WTC11 (cell line): Measurements from ENCODE around the gene PNP. TPM values are rescaled to one million over a fixed set of nuclear protein-coding genes. Genes with fewer than 3 reads are reported as not detected.

Source experiments
- ATAC-seq: fragments of 200-7000 bp; cut with Tn5 transposase; 2 replicates; pipeline ENCODE4 v1.10.0; 2021; ENCODE audit warnings: mild to moderate bottlenecking, moderate library complexity
- CTCF ChIA-PET: fragments of 300-600 bp; sonication (Branson Sonifier 250); formaldehyde crosslinking; loops from one replicate; lab custom pipeline; 2021; ENCODE audit warnings: antibody characterized with exemption; lab: Charles Lee
- POLR2A ChIA-PET: fragments of 350-600 bp; sonication (Branson Sonifier 250); formaldehyde crosslinking; loops from one replicate; lab custom pipeline; 2021; ENCODE audit warnings: antibody characterized with exemption; lab: Charles Lee
- DNase-seq: peaks from one replicate; pipeline ENCODE4 v3.0.0; 2021; ENCODE audit warnings: low spot score
- H3K27ac Mint-ChIP-seq: 2 replicates; pipeline ENCODE4 v1.8.0; 2021; ENCODE audit warnings: mixed read lengths
- H3K27me3 Mint-ChIP-seq: 2 replicates; pipeline ENCODE4 v1.8.0; 2021; ENCODE audit warnings: low read depth, mild to moderate bottlenecking, moderate library complexity, mixed read lengths
- H3K36me3 Mint-ChIP-seq: 2 replicates; pipeline ENCODE4 v1.8.0; 2021; ENCODE audit warnings: mixed read lengths
- H3K4me1 Mint-ChIP-seq: 2 replicates; pipeline ENCODE4 v1.8.0; 2022; ENCODE audit warnings: mixed read lengths
- H3K4me3 Mint-ChIP-seq: 2 replicates; pipeline ENCODE4 v1.8.0; 2021; ENCODE audit warnings: mild to moderate bottlenecking, moderate library complexity, mixed read lengths
- H3K9me3 Mint-ChIP-seq: 2 replicates; pipeline ENCODE4 v1.8.0; 2021; ENCODE audit warnings: mixed read lengths
- AR ChIP-seq: fragments of 250-450 bp; sonication (Bioruptor Pico); IDR thresholded peaks from 2 replicates; pipeline ENCODE4 v1.9.0; 2021; ENCODE audit warnings: mild to moderate bottlenecking
- ATF2 ChIP-seq: sonication (generic); formaldehyde crosslinking; IDR thresholded peaks from 2 replicates; pipeline ENCODE4 v1.8.1; 2022; ENCODE audit warnings: low read depth, missing genetic modification reagents, borderline replicate concordance
- ETV6 ChIP-seq: sonication (generic); formaldehyde crosslinking; IDR thresholded peaks from 2 replicates; pipeline ENCODE4 v1.8.1; 2022; ENCODE audit warnings: mild to moderate bottlenecking, missing genetic modification reagents
- FOXJ3 ChIP-seq: sonication (generic); formaldehyde crosslinking; IDR thresholded peaks from 2 replicates; pipeline ENCODE4 v1.9.0; 2021; ENCODE audit warnings: missing genetic modification reagents, mild to moderate bottlenecking, borderline replicate concordance
- FOXP1 ChIP-seq: sonication (generic); formaldehyde crosslinking; IDR thresholded peaks from 2 replicates; pipeline ENCODE4 v1.8.0; 2022; ENCODE audit warnings: missing genetic modification reagents, mild to moderate bottlenecking, moderate library complexity, borderline replicate concordance
- HMGA2 ChIP-seq: fragments of 250-450 bp; sonication (Bioruptor Pico); IDR thresholded peaks from 2 replicates; pipeline ENCODE4 v1.4.0; 2021; ENCODE audit warnings: mild to moderate bottlenecking, moderate library complexity
- IRF1 ChIP-seq: sonication (generic); formaldehyde crosslinking; IDR thresholded peaks from 2 replicates; pipeline ENCODE4 v1.8.0; 2023; ENCODE audit warnings: missing genetic modification reagents
- KAT7 ChIP-seq: sonication (generic); formaldehyde crosslinking; IDR thresholded peaks from 2 replicates; pipeline ENCODE4 v1.8.1; 2023; ENCODE audit warnings: missing genetic modification reagents, mild to moderate bottlenecking, borderline replicate concordance
- OVOL2 ChIP-seq: fragments of 250-450 bp; sonication (Bioruptor Pico); IDR thresholded peaks from 2 replicates; pipeline ENCODE4 v1.9.0; 2021; ENCODE audit warnings: mild to moderate bottlenecking, borderline replicate concordance
- SMAD4 ChIP-seq: sonication (generic); formaldehyde crosslinking; IDR thresholded peaks from 2 replicates; pipeline ENCODE4 v1.8.0; 2022; ENCODE audit warnings: mild to moderate bottlenecking, missing genetic modification reagents
- USF1 ChIP-seq: sonication (generic); formaldehyde crosslinking; IDR thresholded peaks from 2 replicates; pipeline ENCODE4 v1.8.0; 2022; ENCODE audit warnings: mild to moderate bottlenecking, missing genetic modification reagents
- ZNF121 ChIP-seq: sonication (generic); formaldehyde crosslinking; IDR thresholded peaks from 2 replicates; pipeline ENCODE4 v1.8.0; 2023; ENCODE audit warnings: missing genetic modification reagents
- ZNF416 ChIP-seq: fragments of 250-450 bp; sonication (Bioruptor Pico); IDR thresholded peaks from 2 replicates; pipeline ENCODE4 v1.9.0; 2021; ENCODE audit warnings: mild to moderate bottlenecking, inconsistent platforms
- ZNF671 ChIP-seq: fragments of 250-450 bp; sonication (Bioruptor Pico); IDR thresholded peaks from 2 replicates; pipeline ENCODE4 v1.8.0; 2021; ENCODE audit warnings: mild to moderate bottlenecking
- total RNA-seq: library from RNA; stranded (reverse); gene quantifications from 3 replicates; pipeline ENCODE4 v1.2.3, GENCODE V29; 2021
- TF ChIP-seq, protein P1 (sequence below): fragments of 250-450 bp; sonication (Bioruptor Pico); IDR thresholded peaks from 2 replicates; pipeline ENCODE4 v1.8.0; 2021; ENCODE audit warnings: mild to moderate bottlenecking
- TF ChIP-seq, protein P2 (sequence below): sonication (generic); formaldehyde crosslinking; IDR thresholded peaks from 2 replicates; pipeline ENCODE4 v1.8.1; 2023; ENCODE audit warnings: mild to moderate bottlenecking, missing genetic modification reagents, moderate library complexity
- TF ChIP-seq, protein P3 (sequence below): fragments of 250-450 bp; sonication (Bioruptor Pico); IDR thresholded peaks from 2 replicates; pipeline ENCODE4 v1.9.0; 2021; ENCODE audit warnings: mild to moderate bottlenecking, borderline replicate concordance
- TF ChIP-seq, protein P4 (sequence below): sonication (generic); formaldehyde crosslinking; IDR thresholded peaks from 2 replicates; pipeline ENCODE4 v1.8.1; 2022; ENCODE audit warnings: low read depth, mild to moderate bottlenecking, moderate library complexity, missing genetic modification reagents, borderline replicate concordance

The PNP gene
- total RNA-seq, 1 experiment from 2014 or later = 95.8 TPM

DNA sequence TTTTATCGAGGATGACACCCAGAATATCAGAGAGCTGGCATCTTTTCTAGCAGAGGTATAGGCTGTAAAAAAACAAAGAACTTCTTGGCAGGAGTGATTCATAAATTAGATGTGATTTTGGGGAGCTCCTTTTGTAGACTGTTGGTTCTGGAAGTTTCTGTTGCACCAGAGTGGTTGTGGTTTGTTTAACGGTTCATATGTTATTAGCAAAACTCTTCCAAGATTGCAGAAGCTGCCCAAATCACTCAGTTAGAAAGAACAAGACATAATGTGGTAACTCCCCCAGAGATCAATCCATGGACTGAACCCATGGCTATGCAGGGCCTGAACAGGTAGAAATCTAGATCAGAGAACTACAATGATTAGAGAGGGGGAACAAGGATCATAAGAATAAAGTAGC, 29.4 kb downstream of the PNP start:
- Mint-ChIP-seq H3K27ac (peak overlapping the region; percentile 98), H3K4me3 (no peak overlapping the region), H3K36me3 (peaks cover 17% of the 10 kb centered on the region), H3K27me3 (no peaks in the 10 kb centered on the region), H3K9me3 (peaks cover 19% of the 10 kb centered on the region), H3K4me1 (peaks cover 40% of the 10 kb centered on the region)
- ChIA-PET CTCF (interaction anchor here (1.7 to 1.8 kb wide), 2 partner anchors 11 to 83 kb away, joined by 5 to 10 read pairs; no protein-coding TSS in a partner anchor), POLR2A (no interaction called here)
- DNase-seq = no peak
- TF ChIP-seq FOXP1 (CRISPR knock-in tag) = no peak
- no peak for TF ChIP-seq HMGA2 (CRISPR knock-in tag)
- no peak for TF ChIP-seq SMAD4
- ATAC-seq = no peak

DNA sequence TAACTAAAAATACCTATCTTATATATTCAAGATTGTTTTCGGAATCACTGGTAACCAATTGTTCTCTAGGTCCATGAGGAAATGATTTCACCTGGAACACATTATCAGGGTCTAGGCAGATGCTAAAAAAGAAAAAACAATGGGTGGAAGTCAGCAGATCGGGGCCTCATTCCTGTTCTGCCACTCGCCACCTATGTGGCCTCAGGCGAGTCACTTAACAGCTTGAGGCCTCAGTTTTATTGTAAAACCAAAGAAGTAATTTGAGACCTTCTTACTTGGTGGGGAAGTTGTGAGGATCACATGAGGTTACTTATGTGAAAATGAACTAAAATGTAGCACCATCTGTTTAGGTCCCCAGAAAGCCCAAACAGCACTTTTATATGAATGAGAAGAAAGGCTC, 29.9 kb downstream of the PNP start:
- Mint-ChIP-seq H3K27ac (peak overlapping the region; percentile 90), H3K4me1 (peaks cover 37% of the 10 kb centered on the region), H3K9me3 (peaks cover 21% of the 10 kb centered on the region), H3K36me3 (peaks cover 21% of the 10 kb centered on the region), H3K27me3 (no peaks in the 10 kb centered on the region), H3K4me3 (0 out of 2 replicates have a peak overlapping the region, but pooled peaks have one; percentile 11)
- peak; percentile 80 for ATAC-seq
- CTCF ChIA-PET = interaction anchor here (1.7 to 1.8 kb wide), 2 partner anchors 12 to 83 kb away, joined by 5 to 10 read pairs; no protein-coding TSS in a partner anchor
- POLR2A ChIA-PET = no interaction called here
- TF ChIP-seq, protein P1, sequence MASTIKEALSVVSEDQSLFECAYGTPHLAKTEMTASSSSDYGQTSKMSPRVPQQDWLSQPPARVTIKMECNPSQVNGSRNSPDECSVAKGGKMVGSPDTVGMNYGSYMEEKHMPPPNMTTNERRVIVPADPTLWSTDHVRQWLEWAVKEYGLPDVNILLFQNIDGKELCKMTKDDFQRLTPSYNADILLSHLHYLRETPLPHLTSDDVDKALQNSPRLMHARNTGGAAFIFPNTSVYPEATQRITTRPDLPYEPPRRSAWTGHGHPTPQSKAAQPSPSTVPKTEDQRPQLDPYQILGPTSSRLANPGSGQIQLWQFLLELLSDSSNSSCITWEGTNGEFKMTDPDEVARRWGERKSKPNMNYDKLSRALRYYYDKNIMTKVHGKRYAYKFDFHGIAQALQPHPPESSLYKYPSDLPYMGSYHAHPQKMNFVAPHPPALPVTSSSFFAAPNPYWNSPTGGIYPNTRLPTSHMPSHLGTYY (CRISPR knock-in tag) = no peak
- no peak for TF ChIP-seq AR (CRISPR knock-in tag)
- no peak for TF ChIP-seq FOXP1 (CRISPR knock-in tag)
- no peak for TF ChIP-seq IRF1 (CRISPR knock-in tag)
- TF ChIP-seq ZNF671 (CRISPR knock-in tag) = no peak
- TF ChIP-seq ZNF121 (CRISPR knock-in tag) = no peak
- TF ChIP-seq USF1 (CRISPR knock-in tag) = no peak
- DNase-seq = no peak

- peaks cover 34% of the 10 kb centered on the region for H3K4me1 Mint-ChIP-seq
- H3K27me3 Mint-ChIP-seq = peaks cover 4% of the 10 kb centered on the region
- ATAC-seq (no peak), DNase-seq (no peak)
- peaks cover 18% of the 10 kb centered on the region for H3K36me3 Mint-ChIP-seq
- H3K9me3 Mint-ChIP-seq = peaks cover 22% of the 10 kb centered on the region
- no peak overlapping the region for H3K4me3 Mint-ChIP-seq
- peak overlapping the region; percentile 90; the same call in 1 of the 2 replicates for H3K27ac Mint-ChIP-seq
- ChIA-PET POLR2A (no interaction called here), CTCF (no interaction called here)
- TF ChIP-seq, protein P2, sequence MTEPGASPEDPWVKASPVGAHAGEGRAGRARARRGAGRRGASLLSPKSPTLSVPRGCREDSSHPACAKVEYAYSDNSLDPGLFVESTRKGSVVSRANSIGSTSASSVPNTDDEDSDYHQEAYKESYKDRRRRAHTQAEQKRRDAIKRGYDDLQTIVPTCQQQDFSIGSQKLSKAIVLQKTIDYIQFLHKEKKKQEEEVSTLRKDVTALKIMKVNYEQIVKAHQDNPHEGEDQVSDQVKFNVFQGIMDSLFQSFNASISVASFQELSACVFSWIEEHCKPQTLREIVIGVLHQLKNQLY (CRISPR knock-in tag) = no peak
- no peak for TF ChIP-seq ATF2 (CRISPR knock-in tag)
- no peak for TF ChIP-seq KAT7
- TF ChIP-seq OVOL2 = no peak
- TF ChIP-seq ZNF671 (CRISPR knock-in tag) = no peak
- TF ChIP-seq, protein P3, sequence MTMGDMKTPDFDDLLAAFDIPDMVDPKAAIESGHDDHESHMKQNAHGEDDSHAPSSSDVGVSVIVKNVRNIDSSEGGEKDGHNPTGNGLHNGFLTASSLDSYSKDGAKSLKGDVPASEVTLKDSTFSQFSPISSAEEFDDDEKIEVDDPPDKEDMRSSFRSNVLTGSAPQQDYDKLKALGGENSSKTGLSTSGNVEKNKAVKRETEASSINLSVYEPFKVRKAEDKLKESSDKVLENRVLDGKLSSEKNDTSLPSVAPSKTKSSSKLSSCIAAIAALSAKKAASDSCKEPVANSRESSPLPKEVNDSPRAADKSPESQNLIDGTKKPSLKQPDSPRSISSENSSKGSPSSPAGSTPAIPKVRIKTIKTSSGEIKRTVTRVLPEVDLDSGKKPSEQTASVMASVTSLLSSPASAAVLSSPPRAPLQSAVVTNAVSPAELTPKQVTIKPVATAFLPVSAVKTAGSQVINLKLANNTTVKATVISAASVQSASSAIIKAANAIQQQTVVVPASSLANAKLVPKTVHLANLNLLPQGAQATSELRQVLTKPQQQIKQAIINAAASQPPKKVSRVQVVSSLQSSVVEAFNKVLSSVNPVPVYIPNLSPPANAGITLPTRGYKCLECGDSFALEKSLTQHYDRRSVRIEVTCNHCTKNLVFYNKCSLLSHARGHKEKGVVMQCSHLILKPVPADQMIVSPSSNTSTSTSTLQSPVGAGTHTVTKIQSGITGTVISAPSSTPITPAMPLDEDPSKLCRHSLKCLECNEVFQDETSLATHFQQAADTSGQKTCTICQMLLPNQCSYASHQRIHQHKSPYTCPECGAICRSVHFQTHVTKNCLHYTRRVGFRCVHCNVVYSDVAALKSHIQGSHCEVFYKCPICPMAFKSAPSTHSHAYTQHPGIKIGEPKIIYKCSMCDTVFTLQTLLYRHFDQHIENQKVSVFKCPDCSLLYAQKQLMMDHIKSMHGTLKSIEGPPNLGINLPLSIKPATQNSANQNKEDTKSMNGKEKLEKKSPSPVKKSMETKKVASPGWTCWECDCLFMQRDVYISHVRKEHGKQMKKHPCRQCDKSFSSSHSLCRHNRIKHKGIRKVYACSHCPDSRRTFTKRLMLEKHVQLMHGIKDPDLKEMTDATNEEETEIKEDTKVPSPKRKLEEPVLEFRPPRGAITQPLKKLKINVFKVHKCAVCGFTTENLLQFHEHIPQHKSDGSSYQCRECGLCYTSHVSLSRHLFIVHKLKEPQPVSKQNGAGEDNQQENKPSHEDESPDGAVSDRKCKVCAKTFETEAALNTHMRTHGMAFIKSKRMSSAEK (CRISPR knock-in tag) = no peak
- TF ChIP-seq ETV6 (CRISPR knock-in tag) = no peak
- TF ChIP-seq ZNF416 (CRISPR knock-in tag) = no peak
- no peak for TF ChIP-seq FOXJ3 (CRISPR knock-in tag)
- TF ChIP-seq, protein P4, sequence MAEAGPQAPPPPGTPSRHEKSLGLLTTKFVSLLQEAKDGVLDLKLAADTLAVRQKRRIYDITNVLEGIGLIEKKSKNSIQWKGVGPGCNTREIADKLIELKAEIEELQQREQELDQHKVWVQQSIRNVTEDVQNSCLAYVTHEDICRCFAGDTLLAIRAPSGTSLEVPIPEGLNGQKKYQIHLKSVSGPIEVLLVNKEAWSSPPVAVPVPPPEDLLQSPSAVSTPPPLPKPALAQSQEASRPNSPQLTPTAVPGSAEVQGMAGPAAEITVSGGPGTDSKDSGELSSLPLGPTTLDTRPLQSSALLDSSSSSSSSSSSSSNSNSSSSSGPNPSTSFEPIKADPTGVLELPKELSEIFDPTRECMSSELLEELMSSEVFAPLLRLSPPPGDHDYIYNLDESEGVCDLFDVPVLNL = no peak
These were observed 30.7 kb downstream of the PNP start for GRCh38 chr14:20499881-20500280.
